ENCODE results near the gene CBX4. TPM values are rescaled to one million over a fixed set of nuclear protein-coding genes. Genes with fewer than 3 reads are reported as not detected.

Gene CBX4
- total and polyA plus RNA-seq, 2 donors from 2014 or later = 7.1 to 26.8 TPM

GRCh38 chr17:79874329-79874981 lies 35.2 kb upstream of the CBX4 start:
- no peak overlapping the region for H3K27ac ChIP-seq (ENCODE audit: low read depth in 2 of 2, low read length in 2 of 2)
- no peak overlapping the region for H3K9ac ChIP-seq (ENCODE audit: low read length in 3 of 3)
- DNase-seq = peak in 2 of 5 donors; percentile 34 to 47
- FAIRE-seq = peak; percentile 32
- H3K4me3 ChIP-seq (ENCODE audit: low read length in 3 of 3) = no peak overlapping the region
- H3K9me3 ChIP-seq (ENCODE audit: control insufficient read depth in 2 of 3, insufficient read depth in 1 of 3, low read length in 3 of 3) = no peaks in the 10 kb centered on the region
- intact Hi-C loops (cut with DNase I) = no loop called here
- peak; percentile 43 for TF ChIP-seq CTCF (IDR thresholded peaks at IDR 0.05; ENCODE audit: borderline replicate concordance, extremely low read depth, insufficient read depth)
- no peaks in the 10 kb centered on the region for H3K36me3 ChIP-seq (ENCODE audit: control insufficient read depth in 2 of 3, insufficient read depth in 3 of 3, low read length in 3 of 3)
- H3K4me1 ChIP-seq (ENCODE audit: control insufficient read depth in 2 of 3, insufficient read depth in 2 of 3, low read depth in 1 of 3, low read length in 3 of 3) = no peaks in the 10 kb centered on the region
- H3K27me3 ChIP-seq (ENCODE audit: control insufficient read depth, insufficient read depth, low read length) = no peaks in the 10 kb centered on the region

- no peaks in the 10 kb centered on the region for H3K9me3 ChIP-seq (ENCODE audit: control insufficient read depth in 2 of 3, insufficient read depth in 1 of 3, low read length in 3 of 3)
- intact Hi-C loops (cut with DNase I) = no loop called here
- H3K27me3 ChIP-seq (ENCODE audit: control insufficient read depth, insufficient read depth, low read length) = no peaks in the 10 kb centered on the region
- no peaks in the 10 kb centered on the region for H3K36me3 ChIP-seq (ENCODE audit: control insufficient read depth in 2 of 3, insufficient read depth in 3 of 3, low read length in 3 of 3)
- no peak overlapping the region for H3K9ac ChIP-seq (ENCODE audit: low read length in 3 of 3)
- H3K27ac ChIP-seq (ENCODE audit: low read depth in 2 of 2, low read length in 2 of 2) = no peak overlapping the region
- H3K4me3 ChIP-seq (ENCODE audit: low read length in 3 of 3) = no peak overlapping the region
- DNase-seq = peak in 1 of 5 donors; percentile 2
- H3K4me1 ChIP-seq (ENCODE audit: control insufficient read depth in 2 of 3, insufficient read depth in 2 of 3, low read depth in 1 of 3, low read length in 3 of 3) = no peaks in the 10 kb centered on the region
- TF ChIP-seq CTCF (IDR thresholded peaks at IDR 0.05; ENCODE audit: borderline replicate concordance, extremely low read depth, insufficient read depth) = no peak
- FAIRE-seq = no peak
Measured at GRCh38 chr17:79873583-79873982, 34.3 kb upstream of the CBX4 start.

- Histone ChIP-seq H3K4me1 (ENCODE audit: control insufficient read depth in 2 of 3, insufficient read depth in 2 of 3, low read depth in 1 of 3, low read length in 3 of 3) (no peaks in the 10 kb centered on the region), H3K4me3 (ENCODE audit: low read length in 3 of 3) (no peak overlapping the region), H3K9me3 (ENCODE audit: control insufficient read depth in 2 of 3, insufficient read depth in 1 of 3, low read length in 3 of 3) (no peaks in the 10 kb centered on the region), H3K9ac (ENCODE audit: low read length in 3 of 3) (no peak overlapping the region), H3K36me3 (ENCODE audit: control insufficient read depth in 2 of 3, insufficient read depth in 3 of 3, low read length in 3 of 3) (no peaks in the 10 kb centered on the region), H3K27me3 (ENCODE audit: control insufficient read depth, insufficient read depth, low read length) (no peaks in the 10 kb centered on the region), H3K27ac (ENCODE audit: low read depth in 2 of 2, low read length in 2 of 2) (no peak overlapping the region)
- intact Hi-C loops (cut with DNase I) = no loop called here
- DNase-seq (peak in 1 of 5 donors; percentile 31), FAIRE-seq (no peak)
- no peak for TF ChIP-seq CTCF (IDR thresholded peaks at IDR 0.05; ENCODE audit: borderline replicate concordance, extremely low read depth, insufficient read depth)
Measured at GRCh38 chr17:79872762-79873161, 33.5 kb upstream of the CBX4 start.

- Histone ChIP-seq H3K4me3 (ENCODE audit: low read length in 3 of 3) (no peak overlapping the region), H3K9me3 (ENCODE audit: control insufficient read depth in 2 of 3, insufficient read depth in 1 of 3, low read length in 3 of 3) (no peaks in the 10 kb centered on the region), H3K27ac (ENCODE audit: low read depth in 2 of 2, low read length in 2 of 2) (no peak overlapping the region), H3K9ac (ENCODE audit: low read length in 3 of 3) (no peak overlapping the region), H3K27me3 (ENCODE audit: control insufficient read depth, insufficient read depth, low read length) (no peaks in the 10 kb centered on the region), H3K36me3 (ENCODE audit: control insufficient read depth in 2 of 3, insufficient read depth in 3 of 3, low read length in 3 of 3) (no peaks in the 10 kb centered on the region), H3K4me1 (ENCODE audit: control insufficient read depth in 2 of 3, insufficient read depth in 2 of 3, low read depth in 1 of 3, low read length in 3 of 3) (no peaks in the 10 kb centered on the region)
- intact Hi-C loops (cut with DNase I) = no loop called here
- DNase-seq (peak in 2 of 5 donors; percentile 29 to 62), FAIRE-seq (no peak)
- TF ChIP-seq CTCF (IDR thresholded peaks at IDR 0.05; ENCODE audit: borderline replicate concordance, extremely low read depth, insufficient read depth) = no peak
Measured at GRCh38 chr17:79871131-79871530, 31.9 kb upstream of the CBX4 start.
